Ishikawa (cell line): ENCODE data around the gene COA7.

Experiments
- CEBPB ChIP-seq: IDR thresholded peaks from 2 replicates; pipeline ENCODE4 v1.6.1; 2012
- CREB1 ChIP-seq: IDR thresholded peaks from 2 replicates; pipeline ENCODE4 v1.6.1; 2012; ENCODE audit warnings: low read depth
- EGR1 ChIP-seq: IDR thresholded peaks from 2 replicates; pipeline ENCODE4 v1.6.1; 2012
- EP300 ChIP-seq: IDR thresholded peaks from 2 replicates; pipeline ENCODE4 v1.6.1; 2012; ENCODE audit warnings: borderline replicate concordance
- FOXM1 ChIP-seq: IDR thresholded peaks from 2 replicates; pipeline ENCODE4 v1.6.1; 2012; ENCODE audit warnings: low read depth, borderline replicate concordance
- MAX ChIP-seq: IDR thresholded peaks from 2 replicates; pipeline ENCODE4 v1.6.1; 2012
- NFIC ChIP-seq: IDR thresholded peaks from 2 replicates; pipeline ENCODE4 v1.6.1; 2012
- RAD21 ChIP-seq: IDR thresholded peaks from 2 replicates; pipeline ENCODE4 v1.6.1; 2012; ENCODE audit warnings: low read depth
- REST ChIP-seq: IDR thresholded peaks from 2 replicates; pipeline ENCODE4 v1.6.1; 2012; ENCODE audit warnings: low read depth, mild to moderate bottlenecking
- TAF1 ChIP-seq: IDR thresholded peaks from 2 replicates; pipeline ENCODE4 v1.6.1; 2012; ENCODE audit warnings: low read depth, mild to moderate bottlenecking
- TCF12 ChIP-seq: IDR thresholded peaks from 2 replicates; pipeline ENCODE4 v1.6.1; 2012; ENCODE audit warnings: low read depth
- TEAD4 ChIP-seq: IDR thresholded peaks from 2 replicates; pipeline ENCODE4 v1.6.1; 2012
- USF1 ChIP-seq: IDR thresholded peaks from 2 replicates; pipeline ENCODE4 v1.6.1; 2012
- YY1 ChIP-seq: IDR thresholded peaks from 2 replicates; pipeline ENCODE4 v1.6.1; 2012; ENCODE audit warnings: low read depth
- ZBTB7A ChIP-seq: IDR thresholded peaks from 2 replicates; pipeline ENCODE4 v1.6.1; 2012; ENCODE audit warnings: low read depth

The COA7 gene

GRCh38 chr1:52692697-52693096, 5.5 kb downstream of the COA7 start:
- TF ChIP-seq ZBTB7A (no peak), CEBPB (no peak), MAX (no peak), YY1 (no peak), REST (no peak), NFIC (no peak), EP300 (no peak), TEAD4 (no peak), CREB1 (no peak), USF1 (no peak), TCF12 (no peak), EGR1 (no peak), RAD21 (no peak), TAF1 (no peak), FOXM1 (no peak)

DNA sequence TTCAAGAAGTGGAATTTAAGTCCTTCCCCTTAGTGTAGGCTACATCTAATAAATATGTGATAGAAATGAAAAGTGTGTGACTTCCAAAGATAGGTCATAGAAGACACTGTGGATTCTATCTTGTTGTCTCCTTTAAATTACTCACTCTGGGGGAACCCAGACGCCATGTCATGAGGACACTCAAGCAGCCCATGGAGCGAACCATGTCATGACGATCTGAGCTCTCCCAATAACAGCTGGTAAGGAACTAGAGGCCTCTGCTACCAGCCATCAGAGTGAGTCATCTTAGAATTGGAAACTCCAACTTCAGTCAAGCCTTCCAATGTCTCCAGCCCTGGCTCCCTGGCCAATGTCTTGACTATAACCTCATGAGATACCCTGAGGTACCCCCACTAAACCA, 6.3 kb downstream of the COA7 start:
- no peak for TF ChIP-seq NFIC

GRCh38 chr1:52686830-52687229, 11.3 kb downstream of the COA7 start:
- no peak for TF ChIP-seq TAF1
- TF ChIP-seq EGR1, result no peak
- TF ChIP-seq RAD21, result no peak
- TF ChIP-seq NFIC, result no peak
- no peak for TF ChIP-seq TCF12
- no peak for TF ChIP-seq CEBPB
- TF ChIP-seq TEAD4, result no peak
- no peak for TF ChIP-seq FOXM1
- TF ChIP-seq REST, result no peak
- TF ChIP-seq CREB1, result no peak
- no peak for TF ChIP-seq MAX
- TF ChIP-seq YY1, result no peak

DNA sequence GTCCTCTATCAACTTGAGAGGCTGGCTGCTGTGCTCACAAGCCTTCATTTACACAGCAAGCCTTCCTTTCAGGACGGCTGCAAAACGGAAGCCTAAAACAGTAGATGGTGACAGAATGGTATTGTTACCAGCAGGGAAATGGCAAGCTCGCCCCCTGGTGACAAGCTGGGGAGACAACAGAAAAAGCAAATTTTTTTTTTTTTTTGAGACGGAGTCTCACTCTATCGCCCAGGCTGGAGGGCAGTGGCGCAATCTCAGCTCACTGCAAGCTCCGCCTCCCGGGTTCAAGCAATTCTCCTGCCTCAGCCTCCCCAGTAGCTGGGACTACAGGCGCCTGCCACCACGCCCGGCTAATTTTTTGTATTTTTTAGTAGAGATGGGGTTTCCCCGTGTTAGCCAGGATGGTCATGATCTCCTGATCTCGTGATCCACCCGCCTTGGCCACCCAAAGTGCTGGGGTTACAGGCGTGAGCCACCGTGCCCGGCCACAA, 11.8 kb downstream of the COA7 start:
- peak; percentile 81 for TF ChIP-seq RAD21

- TF ChIP-seq FOXM1, result no peak
- TF ChIP-seq MAX, result no peak
- TF ChIP-seq EGR1, result no peak
- TF ChIP-seq YY1, result no peak
- TF ChIP-seq EP300, result no peak
- TF ChIP-seq USF1, result no peak
- TF ChIP-seq RAD21, result no peak
- no peak for TF ChIP-seq TCF12
- TF ChIP-seq TEAD4, result no peak
- TF ChIP-seq ZBTB7A, result no peak
- no peak for TF ChIP-seq CEBPB
- TF ChIP-seq CREB1, result no peak
- TF ChIP-seq REST, result no peak
- TF ChIP-seq TAF1, result no peak
- TF ChIP-seq NFIC, result no peak
Measured at GRCh38 chr1:52684545-52684944, 13.6 kb downstream of the COA7 start.
